Stimulated activated CD4-positive, alpha-beta T cell treated with anti-CD3 and anti-CD28 coated beads, Interleukin-2, amount 100 ng/mL, for 48 hours (primary cell): ENCODE measurements around the gene POC1B.

Experiments used
- DNase-seq, 2 donors: peaks; one replicate each; pipeline ENCODE4 v3.0.0-alpha.2; 2020

The POC1B gene

DNA sequence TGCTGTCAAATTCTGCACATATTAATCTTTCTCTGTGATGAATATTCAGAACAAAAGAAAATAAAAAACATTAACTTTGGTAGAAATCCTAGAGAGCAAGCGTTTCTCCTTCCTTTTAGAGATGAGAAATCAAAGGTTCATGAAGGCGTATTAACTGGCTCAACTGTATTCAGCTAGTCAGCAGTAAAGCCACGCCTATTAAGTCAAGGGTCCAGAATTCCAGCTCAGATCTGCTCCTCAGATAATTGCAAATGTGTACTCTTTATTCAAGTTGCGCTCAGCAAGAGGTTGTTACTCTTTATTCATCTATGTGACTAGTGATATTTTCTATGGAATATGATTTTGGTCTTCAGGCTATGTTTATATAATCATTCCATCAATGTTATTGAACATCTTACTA lies 13.1 kb upstream of the POC1B start:
- DNase-seq: no peak

DNA sequence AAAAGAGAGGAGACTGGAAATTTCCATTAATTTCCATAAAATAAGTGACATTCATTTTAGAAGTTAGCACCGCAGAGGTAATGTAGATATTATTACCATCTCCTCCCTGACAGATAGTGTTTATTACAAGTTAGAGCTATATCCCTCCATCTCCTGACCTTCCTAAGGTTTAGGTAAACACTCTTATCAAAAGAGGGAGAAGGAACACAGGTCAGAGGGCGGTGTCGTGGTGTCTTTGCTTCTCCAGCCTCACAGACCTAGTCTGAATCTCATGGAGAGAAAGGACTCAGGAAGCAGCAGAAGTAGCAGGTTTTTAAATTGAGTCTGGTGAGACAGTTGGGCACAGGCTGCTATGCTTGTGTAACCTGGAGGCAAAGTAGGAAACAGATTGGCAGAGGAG lies 11.5 kb upstream of the POC1B start:
- no peak for DNase-seq

DNA sequence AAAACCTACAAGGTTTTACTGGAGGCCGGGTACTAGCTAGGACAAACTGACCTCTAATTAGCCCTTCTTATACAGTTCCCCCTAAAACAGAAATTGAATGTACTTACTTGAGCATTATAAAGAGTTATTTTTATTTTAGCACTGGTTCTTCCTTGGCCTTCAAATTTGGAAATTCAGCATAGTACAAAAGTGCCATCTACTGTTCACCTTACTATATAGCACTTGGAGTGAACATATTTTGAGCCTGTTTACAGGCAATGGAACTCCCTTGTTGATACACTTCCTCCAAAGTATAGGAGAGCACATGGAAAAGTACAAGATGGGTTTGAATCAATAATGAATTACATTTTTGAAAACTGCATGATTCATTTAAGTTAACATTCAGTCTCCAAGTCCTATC lies 3.9 kb upstream of the POC1B start:
- DNase-seq: no peak

DNA sequence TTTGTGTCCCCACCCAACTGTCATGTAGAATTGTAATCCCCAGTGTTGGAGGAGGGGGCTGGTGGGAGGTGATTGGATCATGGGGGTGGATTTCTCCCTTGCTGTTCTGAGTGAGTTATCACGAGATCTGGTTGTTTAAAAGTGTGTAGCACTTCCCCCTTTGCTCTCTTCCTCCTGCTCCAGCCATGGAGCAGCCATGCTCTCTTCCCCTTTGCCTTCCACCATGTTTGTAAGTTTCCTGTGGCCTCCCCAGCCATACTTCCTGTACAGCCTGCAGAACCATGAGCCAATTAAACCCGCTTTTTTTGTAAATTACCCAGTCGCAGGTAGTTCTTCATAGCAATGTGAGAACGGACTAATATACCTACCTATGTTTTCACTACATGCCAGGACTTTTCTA lies 2.6 kb upstream of the POC1B start:
- no peak for DNase-seq

DNA sequence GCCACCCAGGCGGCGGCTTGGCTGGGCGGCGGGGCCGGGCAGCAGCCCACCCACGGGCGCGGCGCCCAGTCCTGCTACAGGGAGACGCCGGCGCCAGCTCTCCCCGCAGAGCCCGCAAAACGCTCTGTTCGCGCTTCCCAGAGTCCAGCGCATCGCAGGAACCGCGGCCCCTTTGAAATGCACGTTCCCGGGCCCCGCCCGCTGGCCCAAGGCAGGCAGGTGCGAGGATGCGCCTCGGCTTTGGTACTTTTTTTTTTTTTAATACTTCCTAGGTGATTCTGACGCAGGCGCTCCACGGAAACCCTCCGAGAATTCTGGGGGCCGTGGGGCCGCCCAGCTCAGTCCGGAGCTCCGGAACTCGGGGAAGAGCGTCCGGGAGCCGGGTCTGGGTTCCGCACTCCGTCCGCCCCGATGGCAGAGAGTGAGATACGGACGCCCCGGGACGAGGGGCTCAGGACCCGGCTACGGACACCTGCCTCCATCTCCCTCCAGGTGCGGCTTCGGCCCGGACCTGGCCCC lies 483 bp downstream of the POC1B start:
- DNase-seq: peak; percentile 27 to 31

DNA sequence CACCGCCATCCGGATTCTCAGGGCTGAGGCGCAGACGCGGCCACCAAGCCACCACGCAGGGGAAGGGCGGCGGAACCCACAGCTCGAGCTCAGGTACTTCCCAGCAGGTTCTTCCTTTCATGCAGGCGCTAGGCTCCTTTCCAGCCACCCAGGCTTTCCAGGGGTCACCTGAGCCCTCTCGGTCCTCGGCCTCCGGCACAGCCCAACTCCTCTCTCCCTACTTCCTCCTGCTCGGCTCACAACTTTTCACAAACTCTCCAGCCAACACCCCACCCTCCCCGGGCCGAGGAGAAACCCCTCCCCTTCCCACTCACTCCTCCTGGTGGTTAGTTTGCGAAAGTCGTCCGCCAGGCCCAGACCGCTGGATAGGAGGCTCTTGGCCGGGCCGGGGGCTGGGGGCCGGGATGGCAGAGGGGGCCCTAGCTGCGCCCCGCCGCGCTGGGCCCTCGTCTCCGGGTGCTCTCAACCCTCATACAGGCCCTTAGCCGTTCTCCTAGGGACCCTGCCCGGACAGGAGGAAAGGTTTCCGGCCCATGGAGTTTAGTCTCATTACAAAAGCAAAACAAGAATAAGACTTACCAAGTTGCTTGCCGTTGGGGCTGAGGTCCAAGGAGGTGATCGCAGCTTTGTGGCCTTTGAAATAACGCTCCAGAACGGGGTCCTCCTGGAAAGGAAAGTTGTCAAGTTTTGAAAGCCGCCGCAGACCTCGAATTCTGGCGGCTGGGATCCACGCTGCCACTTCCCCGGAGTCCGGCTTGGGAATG lies 1.1 kb downstream of the POC1B start, which contains the start of gene GALNT4:
Gene GALNT4 (minus strand): TSS at position 256 of the 764 bp plus-strand sequence. CDS start 247 bp downstream, at position 9.
- peak; percentile 56 to 61 for DNase-seq

DNA sequence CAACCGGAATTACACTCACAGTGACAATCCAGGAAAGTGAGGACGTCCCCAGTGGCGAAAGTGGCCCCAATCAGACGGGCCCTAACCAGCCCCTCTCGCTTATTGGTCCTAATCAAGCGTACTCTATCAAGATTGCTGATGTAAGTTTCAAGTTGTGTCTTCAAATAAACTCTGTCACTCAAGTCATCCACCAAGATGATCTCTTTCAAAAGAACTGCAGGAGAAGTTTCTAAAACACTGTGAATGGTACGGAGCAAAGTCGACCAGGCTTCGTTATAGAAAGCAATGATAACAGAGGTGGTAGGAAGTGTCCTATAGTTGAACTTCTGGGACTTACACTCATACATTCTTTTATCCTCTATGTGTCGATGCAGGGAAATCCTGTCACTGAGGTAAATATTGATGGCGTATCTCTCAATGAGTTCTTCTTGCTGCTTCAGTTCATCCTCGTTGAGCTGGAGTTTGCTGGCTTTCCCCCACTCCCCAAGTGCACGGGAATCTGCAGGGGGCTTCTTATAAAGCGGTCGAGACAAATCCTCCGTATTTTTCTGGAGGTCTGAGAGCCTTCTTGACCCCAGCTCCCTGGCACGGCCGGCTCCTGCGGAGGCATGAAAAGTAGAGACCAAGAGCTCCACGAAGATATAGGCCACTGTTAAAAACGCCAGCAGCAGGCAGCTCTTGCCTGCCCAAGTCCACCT lies 1.9 kb downstream of the POC1B start:
- no peak for DNase-seq

DNA sequence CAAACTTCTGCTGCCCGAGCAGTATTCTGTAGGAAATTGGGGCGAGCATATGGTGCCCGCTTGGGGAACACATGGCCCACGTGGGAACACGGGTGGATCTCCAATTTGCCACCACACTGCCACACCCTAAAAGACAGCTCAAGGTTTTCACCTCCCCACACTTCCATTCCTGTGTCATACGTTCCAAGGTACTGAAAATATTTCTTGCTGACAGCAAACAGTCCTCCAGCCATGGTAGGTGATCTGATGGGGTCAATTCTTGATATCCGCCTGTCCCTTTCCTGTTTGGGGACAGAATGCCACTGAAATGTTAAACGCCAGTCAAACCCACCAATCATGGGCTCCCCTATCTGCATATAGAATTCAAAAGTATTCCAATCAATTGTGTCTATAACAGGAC lies 2.5 kb downstream of the POC1B start:
- DNase-seq: no peak

DNA sequence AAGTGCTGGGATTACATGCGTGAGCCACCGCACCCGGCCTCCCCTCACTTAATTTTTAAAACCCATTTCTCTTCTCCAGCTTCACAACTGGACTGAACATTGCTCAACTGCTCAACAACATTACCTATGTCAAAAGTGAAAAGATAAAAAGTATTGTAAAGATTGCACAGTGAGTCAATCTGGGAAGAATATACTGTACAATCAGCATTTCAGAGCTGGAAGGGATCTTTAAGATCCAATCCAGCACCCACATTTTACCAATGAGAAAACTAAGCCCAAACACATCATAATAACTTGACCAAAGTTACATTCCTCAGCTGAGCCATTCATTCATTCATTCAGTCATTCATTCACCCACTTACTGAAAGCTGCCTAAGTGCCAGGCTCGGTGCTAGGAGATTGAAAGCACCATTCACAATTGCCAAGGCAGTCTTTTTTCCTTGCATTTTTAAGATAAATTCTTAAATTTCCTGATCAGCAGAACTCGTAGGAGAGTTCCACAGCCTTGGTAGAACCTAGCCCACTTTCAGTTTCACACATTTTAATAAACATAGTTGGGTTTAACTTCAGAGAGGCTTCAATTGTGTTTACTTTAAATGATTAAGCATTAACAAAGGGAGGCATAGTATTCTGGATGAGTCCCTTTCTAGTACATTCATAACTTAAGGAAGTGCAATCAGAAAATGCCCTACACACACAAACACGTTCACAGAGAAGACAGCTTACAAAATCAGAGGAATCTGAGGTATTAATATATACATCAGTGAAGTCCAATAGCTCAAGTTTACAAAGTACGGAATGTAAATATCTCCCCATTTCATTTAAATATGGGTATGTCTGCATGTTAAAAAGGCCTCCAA lies 4.3 kb downstream of the POC1B start:
- DNase-seq: no peak

DNA sequence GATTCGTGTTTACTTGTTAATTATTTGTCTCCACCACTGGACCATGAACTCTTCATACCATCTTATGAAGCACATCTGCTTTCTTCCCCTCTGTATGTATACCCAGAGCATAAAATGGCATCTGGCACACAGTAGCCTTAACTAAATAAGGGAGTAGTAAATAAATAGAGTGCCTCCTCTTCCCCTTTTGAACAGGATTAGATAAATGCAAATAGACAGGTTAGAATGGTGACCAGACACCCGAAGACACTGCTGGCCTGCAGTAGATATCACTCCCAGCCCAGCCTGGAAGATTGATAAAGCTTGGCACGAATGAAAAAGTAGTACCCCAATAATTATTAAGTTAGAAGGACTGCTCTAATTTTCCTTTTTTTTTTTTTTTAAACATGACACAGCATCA lies 8.1 kb downstream of the POC1B start:
- no peak for DNase-seq

DNA sequence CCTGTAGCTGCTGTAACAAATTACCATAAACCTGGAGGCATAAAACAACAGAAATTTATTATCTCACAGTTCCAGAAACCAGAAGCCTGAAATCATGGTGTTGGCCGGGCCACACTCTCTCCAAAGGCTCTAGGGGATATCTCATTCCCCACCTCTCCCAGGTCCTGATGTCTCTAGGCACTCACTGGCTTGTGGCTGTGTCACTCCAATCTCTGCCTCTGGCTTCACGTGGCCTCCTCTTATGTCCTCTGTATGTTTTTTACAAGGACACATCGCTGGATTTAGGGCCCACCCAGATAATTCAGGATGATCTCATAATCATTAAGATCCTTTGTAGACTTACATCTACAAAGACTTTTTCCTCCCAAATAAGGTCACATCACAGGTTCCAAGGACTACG lies 9.2 kb downstream of the POC1B start:
- no peak for DNase-seq

DNA sequence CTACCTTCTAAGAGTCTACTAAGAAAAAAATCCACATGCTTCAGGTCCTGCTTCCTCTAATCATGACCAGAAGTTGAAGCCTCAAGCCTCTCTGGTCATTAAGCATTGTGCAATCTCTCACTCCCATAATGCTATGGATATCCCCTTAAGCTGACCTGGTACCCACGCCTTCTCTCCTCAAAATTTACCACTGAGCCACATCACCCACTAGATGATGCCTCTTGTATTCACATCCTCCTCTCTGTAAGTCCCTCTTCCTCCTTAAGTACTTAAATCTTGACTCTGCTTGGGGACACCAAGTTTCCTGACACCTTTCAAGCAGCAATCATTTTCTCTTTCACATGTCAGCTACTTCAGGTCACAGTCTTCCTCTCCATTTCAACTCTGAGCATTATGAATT lies 11.1 kb downstream of the POC1B start:
- no peak for DNase-seq

DNA sequence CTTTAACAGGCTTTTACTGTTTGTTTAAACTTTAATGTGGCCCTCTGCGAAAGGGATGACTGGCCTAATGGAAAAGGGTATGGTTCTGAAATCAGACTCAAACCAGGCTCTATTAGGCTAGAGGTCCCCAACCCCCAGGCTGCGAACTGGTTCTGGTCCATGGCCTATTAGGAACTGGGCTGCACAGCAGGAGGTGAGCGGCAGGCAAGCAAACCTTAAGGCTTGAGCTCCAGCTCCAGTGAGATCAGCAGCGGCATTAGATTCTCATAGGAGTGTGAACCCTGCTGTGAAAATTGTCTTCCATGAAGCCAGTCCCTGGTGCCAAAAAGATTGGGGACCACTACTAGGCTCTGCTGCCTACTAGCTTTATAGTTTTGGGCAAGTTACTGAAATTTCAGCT lies 12.3 kb downstream of the POC1B start:
- DNase-seq: no peak

DNA sequence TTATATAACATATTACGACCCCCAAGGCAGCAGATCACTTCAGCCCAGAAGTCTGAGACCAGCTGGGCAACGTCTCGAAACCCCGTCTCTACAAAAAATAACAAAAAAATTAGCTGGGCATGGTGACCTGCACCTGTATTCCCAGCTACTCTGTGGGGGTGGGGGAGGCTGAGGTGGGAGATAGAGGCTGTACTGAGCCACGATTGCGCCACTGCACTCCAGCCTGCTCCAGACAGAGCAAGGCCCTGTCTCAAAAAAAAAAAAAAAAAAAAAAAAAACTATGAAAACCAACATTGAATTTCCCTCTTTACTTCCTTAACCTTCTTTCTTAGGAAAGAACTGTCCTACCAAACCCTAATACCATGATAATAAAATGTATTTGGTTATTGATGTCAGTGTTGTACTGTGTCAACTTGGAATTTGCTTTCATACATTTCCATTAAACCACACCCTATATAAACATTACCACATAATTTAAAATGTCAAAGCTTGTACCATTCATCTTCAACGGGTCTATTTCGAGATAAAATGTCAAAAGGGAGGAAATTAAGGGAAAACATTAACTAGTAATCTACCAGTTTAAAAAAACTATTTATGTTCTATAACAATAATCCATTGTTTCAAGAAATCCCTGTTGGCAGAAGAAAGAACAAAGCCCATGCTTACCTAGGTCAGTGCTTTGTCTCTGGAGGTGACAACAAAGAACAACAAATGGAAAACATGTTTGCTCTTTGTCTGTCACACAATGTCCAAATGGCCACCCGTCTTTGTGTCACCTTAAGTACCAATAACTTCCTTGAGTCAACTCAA lies 18.6 kb downstream of the POC1B start:
- no peak for DNase-seq

DNA sequence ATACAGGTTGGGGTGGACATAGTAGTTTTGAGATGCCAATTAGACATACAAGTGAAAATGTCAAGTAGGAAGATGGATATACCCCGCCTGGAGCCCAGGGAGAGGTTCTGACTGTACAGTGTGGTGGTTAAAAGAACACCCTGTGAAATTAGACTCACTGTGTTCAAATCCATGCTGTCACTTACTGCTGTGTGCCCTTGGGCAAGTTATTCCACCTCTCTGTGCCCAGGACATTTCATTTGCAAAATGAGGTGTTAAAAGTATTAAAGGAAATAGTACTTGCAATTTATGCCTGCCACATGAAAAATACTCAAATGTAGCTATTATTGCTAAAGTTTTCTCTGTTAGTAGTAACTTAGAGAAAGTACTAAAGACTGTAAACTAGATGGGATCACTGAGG lies 19.8 kb downstream of the POC1B start:
- no peak for DNase-seq

DNA sequence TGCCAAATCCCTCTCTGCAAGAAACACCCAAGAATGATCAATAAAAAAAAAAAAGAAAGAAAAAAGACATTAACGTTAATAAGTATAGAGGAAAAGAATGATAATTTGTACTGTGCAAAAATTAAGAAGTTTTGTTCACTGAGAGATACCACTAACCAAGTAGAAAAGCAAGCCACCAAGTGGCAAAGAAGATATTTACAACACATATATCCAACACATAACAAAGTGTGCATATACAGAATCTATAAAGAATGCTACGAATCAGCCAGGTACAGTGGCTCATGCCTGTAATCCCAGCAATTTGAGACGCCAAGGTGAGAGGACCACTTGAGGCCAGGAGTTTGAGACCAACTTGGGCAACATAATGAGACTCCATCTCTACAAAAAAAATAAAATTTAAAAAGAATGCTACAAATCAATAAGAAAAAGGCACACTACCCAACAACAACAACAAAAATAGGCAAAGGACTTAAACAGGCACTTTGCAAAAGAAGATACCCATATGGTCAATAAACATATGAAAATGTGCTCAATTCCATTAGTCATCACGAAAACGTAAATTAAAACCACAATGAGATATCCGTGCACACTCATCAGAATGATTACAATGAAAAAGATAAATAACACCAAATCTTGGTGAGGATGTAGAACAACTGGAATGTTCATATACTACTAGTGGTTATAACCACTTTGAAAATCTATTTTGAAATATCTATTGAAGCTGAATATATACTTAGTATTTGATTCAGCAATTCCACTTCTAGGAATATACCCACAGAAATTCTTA lies 21.1 kb downstream of the POC1B start:
- DNase-seq: no peak

DNA sequence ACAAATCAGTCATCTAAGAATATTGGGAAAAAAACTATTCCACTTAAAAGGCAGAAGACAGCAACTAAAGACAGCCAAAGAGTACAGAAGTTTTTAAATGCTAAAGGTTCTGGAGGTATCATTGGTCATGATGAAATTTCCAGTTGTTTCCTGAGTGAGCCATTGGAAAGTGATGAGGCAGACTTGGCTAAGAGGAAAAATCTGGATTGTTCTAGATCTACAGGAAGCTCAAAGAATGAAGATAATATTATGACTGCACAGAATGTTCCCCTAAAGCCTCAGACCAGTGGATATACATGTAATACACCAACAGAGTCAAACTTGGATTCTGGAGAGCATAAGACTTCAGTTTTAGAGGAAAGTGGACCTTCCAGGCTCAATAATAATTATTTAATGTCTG lies 24.1 kb downstream of the POC1B start:
- DNase-seq: no peak

DNA sequence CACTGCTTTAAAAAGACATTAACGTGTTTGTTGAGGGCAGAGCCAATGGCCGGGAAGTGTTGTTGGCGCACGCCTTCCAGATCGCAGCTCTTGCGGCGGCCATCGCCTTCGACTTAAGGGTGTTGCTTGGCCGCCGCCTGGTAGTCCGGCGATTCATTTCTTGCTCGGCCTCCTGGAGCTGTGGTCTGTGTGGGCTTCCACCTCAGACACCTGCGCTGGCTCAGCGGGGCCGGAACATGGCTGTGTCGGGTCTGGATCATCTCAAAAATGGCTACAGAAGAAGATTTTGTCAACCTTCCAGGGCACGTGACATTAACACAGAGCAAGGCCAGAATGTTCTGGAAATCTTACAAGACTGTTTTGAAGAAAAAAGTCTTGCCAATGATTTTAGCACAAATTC lies 26.0 kb downstream of the POC1B start:
- DNase-seq: no peak

DNA sequence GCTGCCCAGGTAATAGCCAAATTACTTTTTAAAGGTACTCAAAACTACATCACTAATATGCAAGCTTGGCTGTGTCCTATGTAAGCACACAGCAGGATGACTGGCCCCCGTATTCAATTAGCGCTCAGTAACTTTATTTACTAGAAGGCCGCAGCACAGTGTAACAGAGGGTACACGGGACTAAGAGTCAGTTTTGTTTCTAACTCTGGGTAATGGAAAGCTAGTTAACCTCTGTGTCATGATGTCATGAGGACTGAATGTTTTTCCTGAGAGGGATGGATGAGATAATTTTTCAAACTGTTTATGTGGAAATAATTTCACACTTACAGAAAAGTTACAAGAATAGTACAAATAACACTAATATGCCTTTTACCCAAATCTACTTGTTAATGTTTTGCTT lies 28.4 kb downstream of the POC1B start:
- DNase-seq: no peak

DNA sequence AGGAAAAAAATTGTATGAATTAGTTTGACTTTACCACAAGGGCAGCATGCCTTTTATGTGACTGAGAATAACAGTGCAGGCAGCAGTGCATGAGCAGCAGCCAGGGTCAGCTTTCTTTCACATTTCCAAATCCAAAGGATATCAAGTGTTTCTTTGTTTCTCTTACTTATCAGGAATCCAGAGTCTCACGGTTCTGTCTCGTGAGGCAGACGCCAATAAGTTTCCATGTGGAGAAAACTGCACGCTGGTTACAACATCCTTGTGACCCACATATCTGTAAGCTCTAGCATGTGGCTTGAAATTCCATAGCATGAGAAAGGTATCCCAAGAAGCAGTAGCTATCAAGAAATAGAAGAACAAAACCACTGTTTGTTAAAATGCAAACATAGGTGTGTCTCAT lies 28.8 kb downstream of the POC1B start:
- DNase-seq: no peak

DNA sequence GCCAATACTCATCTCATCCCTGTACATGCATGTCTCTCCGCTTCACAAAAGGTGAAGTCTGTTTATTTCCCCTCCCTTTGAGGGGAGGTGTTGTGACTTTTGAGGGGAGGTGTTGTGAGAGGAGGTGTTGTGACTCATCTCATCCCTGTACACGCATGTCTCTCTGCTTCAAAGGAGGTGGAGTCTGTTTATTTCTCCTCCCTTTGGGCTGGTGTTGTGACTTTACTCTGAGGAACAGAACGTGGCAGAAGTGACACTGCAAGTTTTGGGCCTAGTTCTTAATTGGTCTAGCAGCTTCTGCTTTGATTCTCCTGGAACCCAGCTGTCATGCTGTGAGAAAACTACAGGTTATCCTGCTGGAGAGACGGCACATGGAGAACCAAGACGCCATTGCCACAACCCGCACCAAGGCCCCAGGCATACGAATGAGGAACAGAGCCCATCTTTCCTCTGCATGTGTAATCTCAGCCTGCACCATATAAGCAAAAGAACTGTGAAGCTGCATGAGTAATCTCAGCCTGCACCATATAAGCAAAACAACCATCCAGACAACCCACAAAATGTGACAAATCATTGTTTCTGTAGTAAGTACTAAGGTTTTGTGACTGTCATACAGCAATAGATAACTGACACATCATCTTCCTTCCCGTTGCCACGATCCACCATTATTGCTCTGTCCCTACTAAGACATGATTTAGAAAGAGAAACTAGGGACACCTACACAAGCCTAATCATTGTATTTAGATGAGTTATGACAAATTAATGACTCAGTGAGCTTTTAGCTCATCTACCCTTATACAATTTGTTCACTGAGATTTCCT lies 31.2 kb downstream of the POC1B start:
- DNase-seq: peak; percentile 19 to 22
